Stimulated activated naive CD4-positive, alpha-beta T cell (primary cell): ENCODE measurements around the gene POMGNT2.

Experiments used
- DNase-seq, 6 experiments: peaks; one replicate each; lab custom pipeline; 2025; lab: John Stamatoyannopoulos, UW

POMGNT2 gene

GRCh38 chr3:43105596-43106292 lies at the start of gene POMGNT2:
Gene POMGNT2 (minus strand): TSS chr3:43106079. CDS start chr3:43081431, 24,648 bp downstream.
- peak; percentile 73 to 88 (median 84) for DNase-seq

GRCh38 chr3:43154980-43155379 lies 49.1 kb upstream of the POMGNT2 start:
- peak in 2 of 6 experiments; percentile 9 to 10 for DNase-seq

- no peak for DNase-seq
Measured at GRCh38 chr3:43153216-43154083, 47.6 kb upstream of the POMGNT2 start.

GRCh38 chr3:43152649-43153048 lies 46.8 kb upstream of the POMGNT2 start:
- peak in 1 of 6 experiments; percentile 3 for DNase-seq

- DNase-seq, result no peak
Measured at GRCh38 chr3:43148033-43148432, 42.2 kb upstream of the POMGNT2 start.

- no peak for DNase-seq
Measured at GRCh38 chr3:43146599-43146998, 40.7 kb upstream of the POMGNT2 start.

- no peak for DNase-seq
Measured at GRCh38 chr3:43144761-43145490, 39.0 kb upstream of the POMGNT2 start.

- no peak for DNase-seq
Measured at GRCh38 chr3:43142472-43142871, 36.6 kb upstream of the POMGNT2 start.

GRCh38 chr3:43138488-43139231 lies 32.8 kb upstream of the POMGNT2 start:
- DNase-seq, result no peak

- no peak for DNase-seq
Measured at GRCh38 chr3:43132870-43133636, 27.2 kb upstream of the POMGNT2 start.

GRCh38 chr3:43132193-43132592 lies 26.3 kb upstream of the POMGNT2 start:
- DNase-seq, result no peak

- DNase-seq, result no peak
Measured at GRCh38 chr3:43128464-43128863, 22.6 kb upstream of the POMGNT2 start.

GRCh38 chr3:43126536-43126935 lies 20.7 kb upstream of the POMGNT2 start:
- no peak for DNase-seq

- DNase-seq, result no peak
Measured at GRCh38 chr3:43123895-43124294, 18.0 kb upstream of the POMGNT2 start.

- no peak for DNase-seq
Measured at GRCh38 chr3:43120937-43121336, 15.1 kb upstream of the POMGNT2 start.

- DNase-seq, result no peak
Measured at GRCh38 chr3:43117257-43117656, 11.4 kb upstream of the POMGNT2 start.

GRCh38 chr3:43113671-43114070 lies 7.8 kb upstream of the POMGNT2 start:
- DNase-seq, result no peak

GRCh38 chr3:43106293-43106628 lies 382 bp upstream of the POMGNT2 start:
- DNase-seq, result no peak

- peak in 2 of 6 experiments; percentile 47 to 48 for DNase-seq
Measured at GRCh38 chr3:43104660-43105595, 951 bp downstream of the POMGNT2 start.

- no peak for DNase-seq
Measured at GRCh38 chr3:43104039-43104438, 1.8 kb downstream of the POMGNT2 start.
